IMR-90 (cell line): ENCODE data around the gene CCNK.

Source experiments
- BHLHE40 ChIP-seq: fragments of 150-350 bp; IDR thresholded peaks from 2 replicates; pipeline ENCODE4 v1.6.1; 2016; ENCODE audit warnings: mild to moderate bottlenecking, low read depth, low read length
- CEBPB ChIP-seq: IDR thresholded peaks from 2 replicates; pipeline ENCODE4 v1.6.1; 2012; ENCODE audit warnings: low read depth, low read length, improper control_type of control experiment
- POLR2A ChIP-seq: IDR thresholded peaks from 2 replicates; pipeline ENCODE4 v1.6.1; 2012; ENCODE audit warnings: mild to moderate bottlenecking, low read depth, low read length
- TF ChIP-seq, protein P1 (sequence below): fragments of 150-350 bp; IDR thresholded peaks from 2 replicates; pipeline ENCODE4 v1.6.1; 2016; ENCODE audit warnings: low read depth, mild to moderate bottlenecking, low read length, moderate library complexity, borderline replicate concordance
- TF ChIP-seq, protein P2 (sequence below): conservative IDR thresholded peaks from 2 replicates; pipeline ENCODE4 v1.5.1; 2012; ENCODE audit warnings: mild to moderate bottlenecking, low read depth, low read length, improper control_type of control experiment

DNA sequence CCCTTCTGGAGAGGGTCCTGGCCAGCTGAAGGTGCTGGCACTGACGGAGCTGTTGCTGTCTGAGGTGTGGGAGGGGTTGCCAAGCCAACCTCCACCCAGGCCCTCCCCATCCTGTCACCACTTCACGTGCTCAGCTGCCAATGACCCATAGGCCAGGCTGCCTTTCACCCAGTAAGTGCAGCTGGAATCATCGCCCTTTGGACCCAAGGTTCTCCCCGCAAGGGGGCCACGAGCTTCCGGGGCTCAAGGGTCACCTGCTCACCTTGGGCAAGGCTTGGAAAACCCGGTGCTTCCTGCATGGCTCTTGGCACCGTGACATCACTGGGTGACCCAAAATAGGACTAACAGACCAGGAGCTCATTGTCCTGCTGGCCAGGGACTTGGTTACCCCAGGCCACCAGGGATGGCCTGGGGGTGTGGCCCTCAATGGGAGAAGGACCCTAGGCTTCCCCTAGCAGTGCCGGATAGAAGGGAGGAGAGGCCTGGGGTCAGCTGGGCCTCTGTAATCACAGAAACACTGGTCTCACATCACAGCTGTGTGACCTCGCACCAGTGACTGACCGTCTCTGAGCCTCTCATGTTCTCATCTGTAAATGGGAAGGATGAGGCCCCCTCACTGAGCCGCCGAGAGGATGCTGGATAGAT is 71.5 kb downstream of the CCNK start:
- TF ChIP-seq, protein P1, sequence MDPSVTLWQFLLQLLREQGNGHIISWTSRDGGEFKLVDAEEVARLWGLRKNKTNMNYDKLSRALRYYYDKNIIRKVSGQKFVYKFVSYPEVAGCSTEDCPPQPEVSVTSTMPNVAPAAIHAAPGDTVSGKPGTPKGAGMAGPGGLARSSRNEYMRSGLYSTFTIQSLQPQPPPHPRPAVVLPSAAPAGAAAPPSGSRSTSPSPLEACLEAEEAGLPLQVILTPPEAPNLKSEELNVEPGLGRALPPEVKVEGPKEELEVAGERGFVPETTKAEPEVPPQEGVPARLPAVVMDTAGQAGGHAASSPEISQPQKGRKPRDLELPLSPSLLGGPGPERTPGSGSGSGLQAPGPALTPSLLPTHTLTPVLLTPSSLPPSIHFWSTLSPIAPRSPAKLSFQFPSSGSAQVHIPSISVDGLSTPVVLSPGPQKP: no peak
- TF ChIP-seq POLR2A (no peak), CEBPB (no peak), BHLHE40 (no peak)
- TF ChIP-seq, protein P2, sequence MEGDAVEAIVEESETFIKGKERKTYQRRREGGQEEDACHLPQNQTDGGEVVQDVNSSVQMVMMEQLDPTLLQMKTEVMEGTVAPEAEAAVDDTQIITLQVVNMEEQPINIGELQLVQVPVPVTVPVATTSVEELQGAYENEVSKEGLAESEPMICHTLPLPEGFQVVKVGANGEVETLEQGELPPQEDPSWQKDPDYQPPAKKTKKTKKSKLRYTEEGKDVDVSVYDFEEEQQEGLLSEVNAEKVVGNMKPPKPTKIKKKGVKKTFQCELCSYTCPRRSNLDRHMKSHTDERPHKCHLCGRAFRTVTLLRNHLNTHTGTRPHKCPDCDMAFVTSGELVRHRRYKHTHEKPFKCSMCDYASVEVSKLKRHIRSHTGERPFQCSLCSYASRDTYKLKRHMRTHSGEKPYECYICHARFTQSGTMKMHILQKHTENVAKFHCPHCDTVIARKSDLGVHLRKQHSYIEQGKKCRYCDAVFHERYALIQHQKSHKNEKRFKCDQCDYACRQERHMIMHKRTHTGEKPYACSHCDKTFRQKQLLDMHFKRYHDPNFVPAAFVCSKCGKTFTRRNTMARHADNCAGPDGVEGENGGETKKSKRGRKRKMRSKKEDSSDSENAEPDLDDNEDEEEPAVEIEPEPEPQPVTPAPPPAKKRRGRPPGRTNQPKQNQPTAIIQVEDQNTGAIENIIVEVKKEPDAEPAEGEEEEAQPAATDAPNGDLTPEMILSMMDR: no peak
